CD4-positive, alpha-beta memory T cell (primary cell): ENCODE results near the gene CPVL. TPM values are rescaled to one million over a fixed set of nuclear protein-coding genes. Genes with fewer than 3 reads are reported as not detected.

ENCODE experiments used
- CTCF ChIA-PET: fragments of 350-600 bp; sonication (Branson Sonifier 250); formaldehyde crosslinking; loops from one replicate; lab custom pipeline; 2021; ENCODE audit warnings: inconsistent platforms; ENCODE audit not compliant: partially characterized antibody; lab: Charles Lee
- POLR2A ChIA-PET: fragments of 350-600 bp; sonication (Branson Sonifier 250); formaldehyde crosslinking; loops from one replicate; lab custom pipeline; 2021; ENCODE audit not compliant: partially characterized antibody; lab: Charles Lee
- DNase-seq, 5 donors: peaks; one replicate each; pipeline versions ENCODE4 v3.0.0 to v3.0.0-alpha.2; 2020 to 2022; ENCODE audit warnings: mixed read lengths in 1 of 5
- H3K27ac ChIP-seq: one replicate; pipeline ENCODE4 v1.7.0; 2013; ENCODE audit warnings: low read depth, low read length
- H3K27me3 ChIP-seq: 2 replicates; pipeline ENCODE4 v1.7.0; 2013; ENCODE audit warnings: mild to moderate bottlenecking, low read length, moderate library complexity; ENCODE audit not compliant: insufficient read depth
- H3K36me3 ChIP-seq: 2 replicates; pipeline ENCODE4 v1.7.0; 2013; ENCODE audit warnings: mild to moderate bottlenecking, low read length, moderate library complexity; ENCODE audit not compliant: insufficient read depth
- H3K4me1 ChIP-seq: 2 replicates; pipeline ENCODE4 v1.7.0; 2013; ENCODE audit warnings: mild to moderate bottlenecking, low read length, moderate library complexity; ENCODE audit not compliant: insufficient read depth
- H3K4me3 ChIP-seq, 2 donors: one replicate each; pipeline ENCODE4 v1.7.0; 2013; ENCODE audit warnings: low read length in 2 of 2, mild to moderate bottlenecking in 1 of 2
- H3K9me3 ChIP-seq, 2 donors: one replicate each; pipeline ENCODE4 v1.7.0; 2013; ENCODE audit warnings: low read length in 2 of 2, control low read depth in 1 of 2; ENCODE audit not compliant: control insufficient read depth in 1 of 2
- H3K27ac Mint-ChIP-seq, 7 donors: one replicate each; pipeline ENCODE4 v1.8.0; 2020 to 2021; ENCODE audit warnings: mixed read lengths in 7 of 7, mild to moderate bottlenecking in 6 of 7, inconsistent platforms in 3 of 7, moderate library complexity in 3 of 7
- H3K27me3 Mint-ChIP-seq, 2 donors: one replicate each; pipeline ENCODE4 v1.8.0; 2020 to 2021; ENCODE audit warnings: mixed read lengths in 2 of 2
- H3K36me3 Mint-ChIP-seq, 2 donors: one replicate each; pipeline ENCODE4 v1.8.0; 2020 to 2021; ENCODE audit warnings: mixed read lengths in 2 of 2, inconsistent platforms in 1 of 2, mild to moderate bottlenecking in 1 of 2
- H3K4me1 Mint-ChIP-seq, 4 donors: one replicate each; pipeline ENCODE4 v1.8.0; 2020 to 2021; ENCODE audit warnings: mixed read lengths in 4 of 4, mild to moderate bottlenecking in 1 of 4
- H3K4me3 Mint-ChIP-seq, 8 donors: one replicate each; pipeline ENCODE4 v1.8.0; 2020 to 2021; ENCODE audit warnings: mixed read lengths in 8 of 8, mild to moderate bottlenecking in 7 of 8, moderate library complexity in 6 of 8, inconsistent platforms in 3 of 8
- H3K9me3 Mint-ChIP-seq, 8 donors: one replicate each; pipeline ENCODE4 v1.8.0; 2020 to 2021; ENCODE audit warnings: mixed read lengths in 8 of 8, mild to moderate bottlenecking in 5 of 8, inconsistent platforms in 3 of 8, moderate library complexity in 1 of 8
- intact Hi-C: fragments of 100-400 bp; cut with micrococcal nuclease; formaldehyde crosslinking; loops from one replicate; pipeline ENCODE4 v1.15.1; 2023
- polyA plus RNA-seq, 2 donors: library from polyadenylated mRNA; unstranded; fragments of 300-500 nt; fragmentation: Illumina TruSeq; gene quantifications; one replicate each; pipeline ENCODE4 v1.2.3, GENCODE V29; 2021
- total RNA-seq, 2 experiments: library from RNA; stranded (reverse); gene quantifications; one replicate each; pipeline ENCODE4 v1.2.3, GENCODE V29; 2021

CPVL gene
- total and polyA plus RNA-seq, 4 experiments from 2014 or later = 0.61 to 1.6 (median 1.3) TPM; not detected in 1

DNA sequence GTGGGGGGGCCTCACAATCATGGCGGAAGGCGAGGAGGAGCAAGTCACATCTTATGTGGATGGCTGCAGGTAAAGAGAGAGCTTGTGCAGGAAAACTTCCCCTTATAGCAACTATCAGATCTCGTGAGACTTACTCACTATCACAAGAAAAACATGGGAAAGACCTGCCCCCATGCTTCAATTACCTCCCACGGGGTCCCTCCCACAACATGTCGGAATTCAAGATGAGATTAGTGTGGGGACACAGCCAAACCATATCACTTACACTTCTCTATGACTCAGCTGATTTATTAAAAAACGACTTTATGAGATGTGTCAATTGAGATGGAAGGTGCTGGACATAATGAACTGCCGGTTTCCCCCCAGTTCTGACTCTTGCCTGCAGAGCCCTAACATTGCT, 24.4 kb upstream of the CPVL start:
- ChIA-PET POLR2A (no interaction called here), CTCF (interaction anchor here (1.6 kb wide), 1 partner anchor 19 kb away, joined by 4 read pairs; no protein-coding TSS in a partner anchor)
- Histone ChIP-seq H3K9me3 (no peaks in the 10 kb centered on the region), H3K4me3 (no peak overlapping the region), H3K36me3 (no peaks in the 10 kb centered on the region), H3K27me3 (no peaks in the 10 kb centered on the region), H3K27ac (no peak overlapping the region), H3K4me1 (no peaks in the 10 kb centered on the region)
- peaks cover 0 to 1% (median 0%) of the 10 kb centered on the region in 4 donors for H3K4me1 Mint-ChIP-seq
- H3K27me3 Mint-ChIP-seq = peaks cover 0 to 12% of the 10 kb centered on the region in 2 donors
- peaks cover 0 to 2% of the 10 kb centered on the region in 2 donors for H3K36me3 Mint-ChIP-seq
- intact Hi-C loops = no loop called here
- H3K4me3 Mint-ChIP-seq = no peak overlapping the region
- H3K27ac Mint-ChIP-seq = no peak overlapping the region
- DNase-seq = no peak
- H3K9me3 Mint-ChIP-seq = peaks cover 0 to 9% (median 4%) of the 10 kb centered on the region in 8 donors

DNA sequence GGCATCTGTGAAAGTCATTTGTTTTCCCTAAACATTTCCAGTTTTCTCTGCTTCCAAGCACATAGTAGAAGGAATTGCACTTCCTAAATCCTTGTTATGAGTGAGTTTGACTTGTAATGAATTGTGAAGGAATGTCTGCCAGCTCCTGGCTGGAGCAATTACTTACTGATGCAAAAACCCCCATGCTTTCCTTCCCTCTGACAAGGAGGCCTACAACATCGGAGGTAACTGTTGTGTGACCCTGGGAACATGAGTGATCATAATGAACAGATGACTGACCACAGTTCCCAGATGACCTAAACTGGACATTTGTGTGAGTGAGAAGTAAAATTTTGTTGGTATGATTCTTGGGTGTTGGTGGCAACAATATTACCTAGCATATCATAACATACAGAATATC, 21.4 kb upstream of the CPVL start:
- intact Hi-C loops = no loop called here
- H3K27me3 Mint-ChIP-seq = peaks cover 0 to 12% of the 10 kb centered on the region in 2 donors
- no peaks in the 10 kb centered on the region for H3K27me3 ChIP-seq
- H3K36me3 ChIP-seq = no peaks in the 10 kb centered on the region
- H3K9me3 Mint-ChIP-seq = peaks cover 0 to 11% (median 7%) of the 10 kb centered on the region in 8 donors
- H3K4me1 Mint-ChIP-seq = no peaks in the 10 kb centered on the region
- no peaks in the 10 kb centered on the region for H3K4me1 ChIP-seq
- H3K9me3 ChIP-seq = no peaks in the 10 kb centered on the region
- ChIA-PET CTCF (no interaction called here), POLR2A (no interaction called here)
- H3K27ac ChIP-seq = no peak overlapping the region
- no peak overlapping the region for H3K4me3 Mint-ChIP-seq
- no peak overlapping the region for H3K27ac Mint-ChIP-seq
- no peak overlapping the region for H3K4me3 ChIP-seq
- no peak for DNase-seq
- peaks cover 0 to 2% of the 10 kb centered on the region in 2 donors for H3K36me3 Mint-ChIP-seq

DNA sequence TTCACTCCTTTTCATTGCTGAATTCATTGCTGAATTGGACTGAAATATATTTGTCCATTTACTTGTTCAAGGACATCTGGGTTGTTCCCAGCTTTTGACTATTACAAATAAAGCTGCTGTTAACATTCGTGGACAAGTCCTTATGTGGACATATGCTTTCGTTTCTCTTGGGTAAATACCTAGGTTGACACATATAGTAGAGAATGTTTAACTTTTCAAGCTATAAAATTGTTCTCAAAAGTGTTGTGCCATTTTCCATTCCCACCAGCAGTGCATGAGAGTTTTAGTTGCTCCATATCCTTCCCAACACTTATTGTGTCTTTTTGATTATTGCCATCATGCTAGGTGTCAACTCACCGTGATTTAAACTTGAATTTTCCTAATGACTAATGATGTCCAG, 17.5 kb upstream of the CPVL start:
- Histone ChIP-seq H3K9me3 (no peaks in the 10 kb centered on the region), H3K4me1 (no peaks in the 10 kb centered on the region), H3K27ac (no peak overlapping the region), H3K4me3 (no peak overlapping the region), H3K36me3 (no peaks in the 10 kb centered on the region), H3K27me3 (no peaks in the 10 kb centered on the region)
- H3K36me3 Mint-ChIP-seq = peaks cover 0 to 2% of the 10 kb centered on the region in 2 donors
- intact Hi-C loops = no loop called here
- no peaks in the 10 kb centered on the region for H3K4me1 Mint-ChIP-seq
- peaks cover 0 to 17% (median 9%) of the 10 kb centered on the region in 8 donors for H3K9me3 Mint-ChIP-seq
- no peak overlapping the region for H3K27ac Mint-ChIP-seq
- no peak for DNase-seq
- ChIA-PET CTCF (interaction anchor here (1.0 kb wide), 1 partner anchor 9 kb away, joined by 4 read pairs; no protein-coding TSS in a partner anchor), POLR2A (no interaction called here)
- peaks cover 2 to 14% of the 10 kb centered on the region in 2 donors for H3K27me3 Mint-ChIP-seq
- H3K4me3 Mint-ChIP-seq = no peak overlapping the region

DNA sequence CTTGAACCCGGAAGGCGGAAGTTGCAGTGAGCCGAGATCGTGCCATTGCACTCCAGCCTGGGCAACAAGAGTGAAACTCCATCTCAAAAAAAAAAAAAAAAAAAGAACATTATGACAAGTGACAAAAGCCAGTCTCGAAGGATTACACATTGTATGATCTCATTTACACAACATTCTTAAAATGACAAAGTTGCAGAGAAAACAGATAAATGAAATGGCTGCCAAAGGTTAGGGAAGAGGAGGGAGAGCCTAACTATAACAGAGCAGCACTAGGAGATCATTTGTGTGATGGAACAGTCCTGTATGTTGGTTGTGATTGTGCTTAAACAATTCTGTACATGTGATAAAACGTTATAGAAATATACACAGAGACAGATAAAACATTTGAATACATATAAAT, 16.2 kb upstream of the CPVL start:
- Histone ChIP-seq H3K4me1 (no peaks in the 10 kb centered on the region), H3K9me3 (no peaks in the 10 kb centered on the region), H3K4me3 (no peak overlapping the region), H3K27ac (no peak overlapping the region), H3K36me3 (no peaks in the 10 kb centered on the region), H3K27me3 (no peaks in the 10 kb centered on the region)
- intact Hi-C loops = no loop called here
- POLR2A ChIA-PET = no interaction called here
- no peaks in the 10 kb centered on the region for H3K4me1 Mint-ChIP-seq
- peaks cover 2 to 9% of the 10 kb centered on the region in 2 donors for H3K27me3 Mint-ChIP-seq
- peaks cover 0 to 15% (median 9%) of the 10 kb centered on the region in 8 donors for H3K9me3 Mint-ChIP-seq
- CTCF ChIA-PET = no interaction called here
- H3K4me3 Mint-ChIP-seq = no peak overlapping the region
- no peak for DNase-seq
- peaks cover 0 to 2% of the 10 kb centered on the region in 2 donors for H3K36me3 Mint-ChIP-seq
- H3K27ac Mint-ChIP-seq = no peak overlapping the region

DNA sequence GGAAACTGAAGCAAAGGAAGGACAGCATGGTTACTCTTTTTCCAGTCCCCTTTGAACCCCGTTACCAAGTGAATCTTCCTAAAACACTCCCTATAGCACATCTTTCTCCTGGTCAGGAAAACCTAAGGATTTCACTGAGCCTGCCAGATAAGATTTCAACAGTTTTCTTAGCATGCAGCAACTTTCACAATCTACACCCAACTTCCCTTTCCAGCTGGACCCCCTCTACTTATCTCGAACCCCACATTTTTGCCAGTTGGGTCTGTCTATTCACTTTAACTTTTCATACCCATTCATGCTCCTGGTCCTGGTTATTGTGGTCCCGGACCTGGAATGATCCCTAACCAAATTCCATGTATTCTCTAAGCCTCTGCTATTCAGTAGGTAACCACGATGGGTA, 14.9 kb upstream of the CPVL start:
- no peak overlapping the region for H3K4me3 ChIP-seq
- intact Hi-C loops = no loop called here
- no peak overlapping the region for H3K27ac ChIP-seq
- H3K27me3 Mint-ChIP-seq = peaks cover 2 to 9% of the 10 kb centered on the region in 2 donors
- DNase-seq = no peak
- ChIA-PET CTCF (no interaction called here), POLR2A (no interaction called here)
- H3K9me3 ChIP-seq = no peaks in the 10 kb centered on the region
- no peaks in the 10 kb centered on the region for H3K36me3 ChIP-seq
- peaks cover 0 to 9% (median 3%) of the 10 kb centered on the region in 4 donors for H3K4me1 Mint-ChIP-seq
- no peaks in the 10 kb centered on the region for H3K4me1 ChIP-seq
- H3K4me3 Mint-ChIP-seq = no peak overlapping the region
- H3K36me3 Mint-ChIP-seq = peaks cover 0 to under 1% of the 10 kb centered on the region in 2 donors
- peaks cover 0 to 13% (median 6%) of the 10 kb centered on the region in 8 donors for H3K9me3 Mint-ChIP-seq
- H3K27ac Mint-ChIP-seq = no peak overlapping the region
- no peaks in the 10 kb centered on the region for H3K27me3 ChIP-seq

DNA sequence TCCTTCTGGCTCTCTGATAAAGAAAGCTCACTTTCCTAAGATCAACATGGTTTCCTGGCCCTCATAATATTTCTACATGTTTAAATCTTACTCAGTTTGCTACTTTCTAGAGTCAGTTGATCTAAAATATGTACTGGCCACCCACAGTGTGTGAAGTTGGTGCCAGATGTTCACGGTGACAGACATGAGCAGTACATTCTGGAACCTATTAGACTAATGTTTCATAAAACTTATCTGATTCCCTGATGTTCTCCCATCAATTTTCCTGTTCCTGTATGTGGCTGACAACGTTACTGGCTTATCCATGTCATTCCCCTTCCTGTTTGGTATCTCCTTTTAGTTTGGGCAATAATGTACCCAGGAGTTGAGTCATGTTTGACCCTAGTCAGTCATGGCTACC, 13.7 kb upstream of the CPVL start:
- no peak for DNase-seq
- peaks cover 2 to 9% of the 10 kb centered on the region in 2 donors for H3K27me3 Mint-ChIP-seq
- no peak overlapping the region for H3K27ac Mint-ChIP-seq
- Histone ChIP-seq H3K27ac (no peak overlapping the region), H3K4me1 (no peaks in the 10 kb centered on the region), H3K4me3 (no peak overlapping the region), H3K9me3 (no peaks in the 10 kb centered on the region), H3K27me3 (no peaks in the 10 kb centered on the region), H3K36me3 (no peaks in the 10 kb centered on the region)
- intact Hi-C loops = no loop called here
- H3K36me3 Mint-ChIP-seq = no peaks in the 10 kb centered on the region
- CTCF ChIA-PET = no interaction called here
- H3K9me3 Mint-ChIP-seq = peaks cover 0 to 10% (median 2%) of the 10 kb centered on the region in 8 donors
- POLR2A ChIA-PET = no interaction called here
- H3K4me1 Mint-ChIP-seq = peaks cover 0 to 9% (median 3%) of the 10 kb centered on the region in 4 donors
- H3K4me3 Mint-ChIP-seq = no peak overlapping the region

DNA sequence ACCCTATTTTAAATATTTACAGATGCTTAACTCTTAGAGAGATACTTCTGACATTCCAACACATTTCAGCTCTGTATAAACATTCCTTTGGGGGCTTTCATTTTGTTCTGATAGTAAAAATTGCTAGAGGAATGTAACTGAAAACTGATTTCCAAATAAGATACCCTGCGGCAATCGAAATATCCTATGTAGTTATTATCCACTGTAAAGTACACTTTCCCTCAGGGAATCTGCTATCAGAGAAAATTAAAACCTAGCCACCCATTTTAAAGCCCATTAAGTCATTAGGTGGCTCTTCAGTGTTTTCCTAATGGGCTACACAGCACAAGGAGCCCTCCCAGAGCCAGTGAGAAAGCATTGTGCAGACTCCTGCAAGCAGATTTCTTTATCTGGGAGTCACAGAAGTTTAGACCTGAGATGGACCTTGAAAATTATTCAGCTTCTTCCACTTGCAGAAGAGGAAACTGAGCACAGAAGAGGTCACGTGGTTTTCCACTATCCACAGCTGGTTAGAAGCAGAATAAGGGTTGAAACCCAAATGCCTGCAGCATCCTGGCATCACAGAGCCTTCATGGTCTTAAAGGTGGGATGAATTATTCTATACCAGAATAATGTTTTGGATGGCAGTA, 12.6 kb upstream of the CPVL start:
- Mint-ChIP-seq H3K27ac (no peak overlapping the region), H3K9me3 (peaks cover 0 to 8% (median 3%) of the 10 kb centered on the region in 8 donors), H3K4me1 (peaks cover 0 to 9% (median 3%) of the 10 kb centered on the region in 4 donors), H3K27me3 (peaks cover 2 to 9% of the 10 kb centered on the region in 2 donors), H3K36me3 (no peaks in the 10 kb centered on the region), H3K4me3 (no peak overlapping the region)
- ChIA-PET CTCF (no interaction called here), POLR2A (no interaction called here)
- H3K4me1 ChIP-seq = no peaks in the 10 kb centered on the region
- H3K4me3 ChIP-seq = no peak overlapping the region
- no peaks in the 10 kb centered on the region for H3K27me3 ChIP-seq
- intact Hi-C loops = no loop called here
- H3K9me3 ChIP-seq = no peaks in the 10 kb centered on the region
- no peak for DNase-seq
- no peaks in the 10 kb centered on the region for H3K36me3 ChIP-seq
- no peak overlapping the region for H3K27ac ChIP-seq
